Thyroid gland (tissue), 4 donors: ENCODE data around the gene ANXA6.

Source experiments
- POLR2A ChIP-seq, 2 donors: fragments of 450-650 bp; IDR thresholded peaks; one replicate each; pipeline ENCODE4 v1.6.1; 2017; ENCODE audit warnings: antibody characterized with exemption in 2 of 2, mild to moderate bottlenecking in 2 of 2, moderate library complexity in 1 of 2
- TF ChIP-seq, protein P1 (sequence below), 6 experiments: fragments of 200-600 bp in 3 of 6; fragments of 450-650 bp in 3 of 6; sonication (generic) in 3 of 6; IDR thresholded peaks; one replicate each; pipeline ENCODE4 v1.5.1; 2016 to 2019; ENCODE audit warnings: antibody characterized with exemption in 6 of 6, mild to moderate bottlenecking in 2 of 6, inconsistent platforms in 1 of 6, moderate library complexity in 1 of 6

DNA sequence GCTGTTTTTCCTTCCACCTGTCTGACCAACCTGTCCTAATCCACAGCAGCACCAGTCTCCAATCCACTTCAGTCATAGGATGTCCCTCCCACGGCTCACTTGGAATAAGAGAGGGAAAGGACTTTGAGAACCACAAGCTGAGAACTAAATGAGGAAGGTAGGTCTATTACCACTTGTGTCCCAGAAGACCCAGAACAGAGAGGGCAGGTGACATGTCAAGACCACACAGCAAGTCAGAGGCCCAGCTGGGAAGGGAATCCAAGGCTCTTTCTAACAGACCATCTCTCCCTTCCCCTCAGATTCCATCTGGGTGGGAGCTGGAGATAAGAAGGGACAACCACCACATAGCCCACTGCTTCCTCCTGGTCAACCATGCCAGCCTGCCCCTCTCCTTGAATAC is 14.6 kb downstream of the ANXA6 start:
- no peak for TF ChIP-seq POLR2A (IDR thresholded peaks at IDR 0.05)
- TF ChIP-seq, protein P1, sequence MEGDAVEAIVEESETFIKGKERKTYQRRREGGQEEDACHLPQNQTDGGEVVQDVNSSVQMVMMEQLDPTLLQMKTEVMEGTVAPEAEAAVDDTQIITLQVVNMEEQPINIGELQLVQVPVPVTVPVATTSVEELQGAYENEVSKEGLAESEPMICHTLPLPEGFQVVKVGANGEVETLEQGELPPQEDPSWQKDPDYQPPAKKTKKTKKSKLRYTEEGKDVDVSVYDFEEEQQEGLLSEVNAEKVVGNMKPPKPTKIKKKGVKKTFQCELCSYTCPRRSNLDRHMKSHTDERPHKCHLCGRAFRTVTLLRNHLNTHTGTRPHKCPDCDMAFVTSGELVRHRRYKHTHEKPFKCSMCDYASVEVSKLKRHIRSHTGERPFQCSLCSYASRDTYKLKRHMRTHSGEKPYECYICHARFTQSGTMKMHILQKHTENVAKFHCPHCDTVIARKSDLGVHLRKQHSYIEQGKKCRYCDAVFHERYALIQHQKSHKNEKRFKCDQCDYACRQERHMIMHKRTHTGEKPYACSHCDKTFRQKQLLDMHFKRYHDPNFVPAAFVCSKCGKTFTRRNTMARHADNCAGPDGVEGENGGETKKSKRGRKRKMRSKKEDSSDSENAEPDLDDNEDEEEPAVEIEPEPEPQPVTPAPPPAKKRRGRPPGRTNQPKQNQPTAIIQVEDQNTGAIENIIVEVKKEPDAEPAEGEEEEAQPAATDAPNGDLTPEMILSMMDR (IDR thresholded peaks at IDR 0.05) = no peak
